DLD1 (cell line): ENCODE data around the gene COL20A1.

Source experiments
- in situ Hi-C: cut with HindIII; loops from 2 replicates; pipeline ENCODE4 v1.10.0; 2017; ENCODE audit warnings: low sequenced_read_pairs

Gene COL20A1

GRCh38 chr20:63260521-63260920 is 32.5 kb upstream of the COL20A1 start:
- in situ Hi-C loops = no loop called here

- in situ Hi-C loops = no loop called here
Measured at GRCh38 chr20:63261060-63261794, 31.8 kb upstream of the COL20A1 start.

- in situ Hi-C loops = no loop called here
Measured at GRCh38 chr20:63261795-63262528, 31.0 kb upstream of the COL20A1 start.

DNA sequence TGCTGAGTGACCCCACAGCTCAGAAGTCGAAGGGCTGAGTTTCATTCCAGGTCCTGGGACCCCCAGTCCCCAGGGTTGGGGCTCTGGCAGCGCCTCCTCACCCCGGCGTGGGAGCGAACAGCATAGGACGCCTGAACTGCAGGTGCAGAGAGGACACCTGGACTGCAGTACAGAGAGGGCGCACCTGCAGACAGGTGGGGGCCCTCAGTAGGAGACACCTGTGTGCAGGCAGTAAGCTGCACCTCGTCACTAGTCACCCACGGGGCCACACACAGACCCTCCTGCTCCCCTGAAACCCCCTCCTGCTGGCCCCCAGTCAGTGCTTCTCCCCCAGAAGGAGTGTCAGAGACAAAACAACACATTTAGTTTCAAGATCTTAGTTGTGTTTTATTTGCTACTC is 30.1 kb upstream of the COL20A1 start:
- in situ Hi-C loops = no loop called here

DNA sequence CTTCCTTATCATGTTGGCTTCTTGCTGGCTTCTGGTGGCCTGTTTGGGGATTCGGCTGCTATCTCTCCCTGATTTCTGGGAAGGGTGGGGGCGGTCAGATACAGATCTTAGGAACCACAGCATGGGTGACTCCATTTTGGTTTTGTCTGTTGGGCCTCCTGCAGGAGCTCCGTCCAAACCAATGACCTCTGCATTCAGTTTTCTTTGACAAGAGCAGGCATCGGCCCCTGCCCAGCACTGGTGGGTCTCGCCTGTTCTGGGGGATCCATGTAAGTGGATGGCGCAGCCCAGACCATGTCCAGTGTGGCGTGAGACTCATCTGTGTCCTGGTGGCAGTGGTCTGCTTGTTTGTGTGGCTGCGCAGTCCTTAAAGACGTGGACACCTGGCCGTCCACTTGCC is 29.0 kb upstream of the COL20A1 start:
- in situ Hi-C loops = no loop called here

GRCh38 chr20:63264519-63264918 is 28.5 kb upstream of the COL20A1 start:
- in situ Hi-C loops = no loop called here

DNA sequence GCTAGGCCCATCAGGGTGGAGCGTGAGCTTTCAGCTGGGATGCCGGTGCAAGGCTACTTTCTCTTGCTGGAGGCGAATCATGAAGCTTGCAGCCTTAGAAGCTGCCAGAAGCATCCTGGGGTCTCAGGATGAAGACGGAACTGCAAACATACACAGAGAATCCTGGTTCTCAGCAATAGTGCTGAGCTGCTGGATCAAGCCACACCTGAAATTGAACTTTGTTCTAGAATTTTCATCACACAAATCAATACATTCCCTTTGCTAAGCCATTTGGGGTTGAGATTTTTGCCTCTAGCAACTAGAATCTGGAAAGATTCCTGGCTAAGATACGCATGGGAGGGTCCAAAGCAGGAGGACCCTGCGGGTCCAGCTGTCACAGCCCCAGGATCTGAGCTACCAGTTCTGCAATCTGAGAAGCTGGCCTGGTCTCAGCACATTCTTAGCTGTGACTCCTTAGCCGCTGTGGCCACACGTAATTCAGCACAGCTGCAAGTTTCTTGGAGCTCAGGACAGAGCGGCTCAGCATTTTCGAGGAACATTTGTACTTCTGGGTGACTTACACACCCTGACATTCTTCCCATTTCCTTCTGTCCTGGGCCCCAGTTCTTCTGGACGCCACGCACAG is 27.0 kb upstream of the COL20A1 start:
- in situ Hi-C loops = no loop called here

DNA sequence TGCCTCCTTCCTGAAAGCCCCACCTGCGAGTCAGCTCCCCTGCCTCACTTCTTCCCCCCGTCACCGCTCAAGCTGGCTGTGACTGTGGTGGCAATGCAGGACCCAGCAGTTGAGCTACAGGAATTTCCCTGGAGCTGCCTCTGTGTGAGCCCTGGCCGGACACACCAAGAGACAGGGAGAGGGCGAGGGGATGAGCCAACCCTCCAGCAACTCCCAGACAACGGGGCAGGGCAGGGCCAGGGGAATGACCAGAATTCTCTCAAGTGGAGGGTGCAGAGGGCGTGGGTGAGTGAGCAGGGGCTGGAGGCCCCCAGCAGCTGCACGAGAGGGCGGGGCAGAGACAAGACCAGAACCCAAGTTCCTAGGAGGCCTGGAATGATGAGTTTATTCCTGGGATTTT is 25.3 kb upstream of the COL20A1 start:
- in situ Hi-C loops = no loop called here

GRCh38 chr20:63268256-63268655 is 24.7 kb upstream of the COL20A1 start:
- in situ Hi-C loops = no loop called here

GRCh38 chr20:63268671-63269439 is 24.1 kb upstream of the COL20A1 start:
- in situ Hi-C loops = no loop called here

DNA sequence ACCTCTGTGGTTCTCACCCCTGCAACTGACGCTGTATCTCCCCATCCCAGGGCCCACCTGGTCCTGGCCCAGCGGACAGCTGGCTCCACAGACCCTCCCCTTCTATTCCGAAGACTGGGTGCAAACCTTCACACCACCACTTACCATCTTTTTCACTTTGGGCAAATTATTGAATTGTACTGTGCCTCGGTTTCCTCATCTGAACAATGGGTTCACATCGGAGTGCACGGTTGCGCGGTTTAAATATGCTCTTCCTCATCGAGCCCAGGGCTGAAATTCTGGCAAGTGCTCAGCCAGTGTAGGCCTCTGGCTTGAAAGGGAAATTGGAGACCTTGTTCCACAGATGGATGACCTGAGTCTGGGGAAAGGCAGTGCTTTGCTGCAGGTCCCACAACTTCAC is 23.3 kb upstream of the COL20A1 start:
- in situ Hi-C loops = no loop called here

- in situ Hi-C loops = no loop called here
Measured at GRCh38 chr20:63270606-63271325, 22.2 kb upstream of the COL20A1 start.

DNA sequence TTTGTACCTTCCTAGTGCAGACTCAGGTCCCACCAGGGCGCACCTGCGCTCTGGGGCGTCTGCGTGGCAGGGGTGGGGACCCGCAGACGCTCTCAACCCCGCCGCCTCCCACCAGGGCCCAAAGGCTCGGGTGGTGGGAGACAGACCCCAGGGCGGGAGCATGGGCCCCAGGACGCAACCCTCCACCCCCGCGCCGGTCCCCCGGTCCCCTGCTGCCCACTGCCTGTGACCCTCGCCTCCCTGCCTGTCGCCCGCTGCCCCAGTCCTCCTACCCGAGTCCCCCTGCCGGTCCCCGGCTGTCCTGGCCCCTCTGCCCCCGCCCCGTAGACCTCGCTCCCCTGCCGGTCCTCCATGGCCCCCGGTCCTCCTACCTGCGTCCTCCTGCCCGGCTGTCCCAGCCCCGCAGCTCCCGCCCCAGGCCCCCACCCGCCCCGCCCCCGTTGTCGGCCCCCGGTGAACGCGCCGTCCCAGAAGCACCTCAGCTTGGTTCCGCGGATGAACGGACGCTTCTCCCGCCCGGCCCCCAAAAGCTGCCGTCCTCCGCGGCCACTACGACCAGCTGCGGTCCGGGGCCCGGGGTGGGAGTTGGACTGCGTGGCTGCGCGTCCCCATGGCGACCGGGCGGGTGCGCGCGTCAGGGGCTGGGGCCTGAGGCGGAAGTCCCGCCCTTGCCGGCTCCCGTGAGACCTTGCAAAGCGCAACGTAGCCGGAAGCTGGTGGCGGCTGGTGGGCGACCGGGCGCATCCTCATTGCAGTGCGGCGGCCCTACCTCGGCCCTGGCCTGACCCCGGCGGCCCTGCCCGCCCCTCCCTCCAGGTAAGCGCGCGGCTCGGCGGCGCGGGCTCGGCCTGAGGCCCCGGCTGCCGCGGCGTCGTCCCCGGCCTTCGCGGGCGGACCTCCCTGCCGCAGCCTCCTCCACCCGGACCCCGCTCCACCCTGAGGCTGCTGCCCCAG is 20.6 kb upstream of the COL20A1 start, which contains the start of gene ARFGAP1:
Gene ARFGAP1 (plus strand): TSS at position 709 of the 954 bp plus-strand sequence. CDS start 2,768 bp downstream, outside the sequence.
- in situ Hi-C loops = no loop called here

- in situ Hi-C loops = no loop called here
Measured at GRCh38 chr20:63273059-63273579, 19.9 kb upstream of the COL20A1 start.

DNA sequence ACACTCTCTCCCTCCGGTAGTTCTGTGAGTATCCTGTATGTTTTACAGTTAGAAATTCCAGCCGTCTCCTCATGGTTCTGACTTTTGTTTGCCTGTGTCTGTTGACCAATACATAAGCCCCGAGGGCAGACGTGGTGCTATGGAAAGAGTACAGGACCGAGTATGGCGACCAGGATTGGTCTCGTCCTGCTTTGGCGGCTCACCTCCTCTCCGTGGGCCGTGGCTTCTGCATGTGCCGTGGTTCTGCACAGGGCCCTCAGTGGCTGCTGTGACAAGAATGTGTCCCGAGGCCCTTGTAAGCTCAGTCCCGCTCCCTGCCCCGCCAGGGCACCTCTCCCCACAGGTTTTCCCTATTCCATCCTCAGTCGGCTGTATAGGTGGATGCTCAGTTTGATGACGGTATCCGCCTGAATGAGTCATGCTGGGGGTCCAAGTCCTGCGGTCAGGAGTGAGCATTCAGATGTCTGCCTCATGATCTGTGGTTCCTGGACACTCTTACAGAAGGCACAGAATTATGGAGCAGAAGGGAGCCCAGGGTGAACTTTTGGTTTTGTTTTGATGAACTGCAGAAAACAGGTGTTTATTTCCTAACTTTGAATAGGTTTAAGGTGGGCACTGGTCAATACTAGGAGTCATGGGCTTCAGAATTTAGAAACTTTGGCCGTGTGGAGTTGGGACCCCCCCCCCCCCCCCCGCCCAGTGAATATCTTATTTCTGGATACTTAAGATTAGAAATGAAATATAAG is 19.2 kb upstream of the COL20A1 start:
- in situ Hi-C loops = no loop called here

- in situ Hi-C loops = loop anchor here (5.0 to 25.0 kb wide), 2 partner anchors 52 to 113 kb away; no protein-coding TSS in a partner anchor
Measured at GRCh38 chr20:63274381-63275228, 18.4 kb upstream of the COL20A1 start.

DNA sequence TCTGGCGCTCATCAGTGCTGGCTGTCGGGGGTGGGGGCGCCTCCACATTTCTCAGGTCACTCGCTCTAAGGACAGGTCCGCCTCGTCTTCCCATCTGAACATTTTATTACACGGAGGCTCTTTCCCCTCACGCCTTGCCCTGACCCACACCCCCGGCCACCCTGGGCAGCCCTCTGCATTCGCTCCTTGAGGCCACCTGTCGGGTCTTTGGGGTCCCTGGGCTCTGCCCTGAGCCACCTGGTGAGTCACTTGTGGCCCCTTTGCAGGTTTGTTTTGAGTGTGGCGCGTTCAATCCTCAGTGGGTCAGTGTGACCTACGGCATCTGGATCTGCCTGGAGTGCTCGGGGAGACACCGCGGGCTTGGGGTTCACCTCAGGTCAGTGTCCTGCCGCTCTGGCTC is 17.2 kb upstream of the COL20A1 start:
- in situ Hi-C loops = loop anchor here (5.0 to 25.0 kb wide), 2 partner anchors 54 to 111 kb away; no protein-coding TSS in a partner anchor
